ENCODE data around the gene RNF114.

GRCh38 chr20:49985617-49986016, 49.4 kb downstream of the RNF114 start:
- TF ChIP-seq POLR2AphosphoS5 (IDR thresholded peaks at IDR 0.05; ENCODE audit: insufficient read depth, low read depth, low read length) = no peak
- no peak for TF ChIP-seq EZH2 (IDR thresholded peaks at IDR 0.05; ENCODE audit: borderline replicate concordance, low read depth, low read length, severe bottlenecking)
- TF ChIP-seq CTCF (IDR thresholded peaks at IDR 0.05; ENCODE audit: extremely low read depth in 1 of 2, insufficient read depth in 1 of 2, low read depth in 1 of 2, low read length in 2 of 2) = no peak
- no peak for TF ChIP-seq JUN (IDR thresholded peaks at IDR 0.05; ENCODE audit: borderline replicate concordance, insufficient read depth, insufficient read length, low read depth)
- TF ChIP-seq FOS (IDR thresholded peaks at IDR 0.05; ENCODE audit: borderline replicate concordance, insufficient read depth, low read length) = no peak
- TF ChIP-seq POLR2A (IDR thresholded peaks at IDR 0.05; ENCODE audit: low read depth, low read length) = no peak
- TF ChIP-seq MAX (IDR thresholded peaks at IDR 0.05; ENCODE audit: insufficient read depth, insufficient read length) = no peak
- no peak for TF ChIP-seq MYC (IDR thresholded peaks at IDR 0.05; ENCODE audit: low read depth, low read length)

Data from endothelial cell of umbilical vein (primary cell).